ENCODE data around the gene MORN3. TPM values are rescaled to one million over a fixed set of nuclear protein-coding genes. Genes with fewer than 3 reads are reported as not detected.

The MORN3 gene
- total and polyA plus RNA-seq, 2 of the 8 experiments (the other 6 are each of a cell fraction or from before 2014, with no cell fraction given) = 0.39 to 0.93 TPM

DNA sequence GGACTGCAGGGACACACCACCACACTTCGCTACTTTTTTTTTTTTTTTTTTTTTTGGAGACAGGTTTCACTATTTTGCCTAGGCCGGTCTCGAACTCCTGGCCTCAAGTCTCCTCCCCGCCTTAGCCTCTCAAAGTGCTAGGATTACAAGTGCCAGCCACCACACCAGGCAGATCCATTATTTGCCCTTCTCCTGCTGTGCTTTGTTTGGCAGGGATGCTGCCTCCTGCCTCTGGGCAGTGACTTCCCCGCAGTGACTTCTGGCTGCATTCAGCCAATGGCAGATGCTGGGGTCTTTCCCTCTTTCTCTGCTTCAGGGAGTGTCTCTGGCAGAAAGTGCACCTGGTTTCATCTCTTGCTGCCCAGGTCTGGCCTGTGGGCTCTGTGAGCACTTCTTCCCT, 6.7 kb upstream of the MORN3 start:
- DNase-seq (ENCODE audit: low read depth in 1 of 2, low spot score in 2 of 2) (no peak), FAIRE-seq (no peak)
- H3K9ac ChIP-seq (replicated peaks in 1 of 4; ENCODE audit: extremely low read depth in 1 of 4, low read depth in 3 of 4, low read length in 3 of 4) = no peak overlapping the region
- no peak overlapping the region for H2BK120ac ChIP-seq (replicated peaks; ENCODE audit: low read depth, low read length)
- WGBS, 2 experiments (ENCODE audit: extremely low coverage in 1 of 2, insufficient coverage in 1 of 2, insufficient read length in 1 of 2, insufficient replicate concordance in 2 of 2, low coverage in 1 of 2, low lambda C conversion rate in 2 of 2, missing lambda C conversion rate in 1 of 2) = 86% methylated on average over 4 of the region's 5 CpGs; no CpG with 5 or more reads in 1 of the 2 experiments
- no peak overlapping the region for H3K4me2 ChIP-seq (ENCODE audit: insufficient read depth in 1 of 2, low read depth in 2 of 2, low read length in 2 of 2)
- no peak overlapping the region for H2AFZ ChIP-seq (ENCODE audit: low read length)
- no peaks in the 10 kb centered on the region for H3K27me3 ChIP-seq (replicated peaks in 1 of 4; ENCODE audit: control insufficient read depth in 3 of 4, extremely low read depth in 1 of 4, insufficient read depth in 3 of 4, low read length in 3 of 4)
- CTCF ChIA-PET (ENCODE audit: partially characterized antibody) = interaction anchor here (0.8 to 1.2 kb wide), 2 partner anchors 10 to 23 kb away, joined by 3 read pairs; no protein-coding TSS in a partner anchor
- peak overlapping the region; percentile 12; the same call in 1 of the 2 replicates for H4K8ac ChIP-seq (ENCODE audit: extremely low read depth, insufficient read depth, low read length)
- no peak overlapping the region for H3K4me3 ChIP-seq (ENCODE audit: extremely low read depth in 1 of 4, insufficient read depth in 2 of 4, low read depth in 3 of 4, low read length in 4 of 4)
- no peaks in the 10 kb centered on the region for H4K20me1 ChIP-seq (replicated peaks in 1 of 2; ENCODE audit: control insufficient read depth in 1 of 2, insufficient read depth in 2 of 2, low read length in 2 of 2)
- no peak overlapping the region for H2AK5ac ChIP-seq (ENCODE audit: low read depth, low read length)
- H2BK20ac ChIP-seq (ENCODE audit: low read length) = no peak overlapping the region
- no peaks in the 10 kb centered on the region for H3K79me2 ChIP-seq (ENCODE audit: control insufficient read depth in 1 of 2, insufficient read depth in 2 of 2, low read length in 2 of 2)
- no peak overlapping the region for H3K4ac ChIP-seq (replicated peaks; ENCODE audit: insufficient read length, low read depth, low read length)
- 0 out of 2 replicates have a peak overlapping the region, but pooled peaks have one; percentile 72 for H2BK15ac ChIP-seq (ENCODE audit: low read length)
- no peaks in the 10 kb centered on the region for H3K9me3 ChIP-seq (ENCODE audit: insufficient read depth in 2 of 2, low read depth in 1 of 2, low read length in 1 of 2)
- H4K91ac ChIP-seq (replicated peaks; ENCODE audit: insufficient read length, low read length) = no peak overlapping the region
- no peak overlapping the region for H3K18ac ChIP-seq (ENCODE audit: extremely low read depth, low read length)
- no peaks in the 10 kb centered on the region; the same call in 1 of the 2 replicates for H3K23me2 ChIP-seq (ENCODE audit: low read depth, low read length)
- no peak overlapping the region for H3K23ac ChIP-seq (ENCODE audit: insufficient read length)
- TF ChIP-seq EGR1 (IDR thresholded peaks at IDR 0.05; ENCODE audit: borderline replicate concordance, low read depth, low read length) = no peak
- peak; percentile 42; the same call in 1 of the 2 replicates for TF ChIP-seq KDM1A (IDR thresholded peaks at IDR 0.05; ENCODE audit: borderline replicate concordance, low read length)
- no peak for TF ChIP-seq CEBPB (IDR thresholded peaks at IDR 0.05; ENCODE audit: low read depth, low read length)
- no peak for TF ChIP-seq CTBP2 (IDR thresholded peaks at IDR 0.05; ENCODE audit: borderline replicate concordance, insufficient read depth, insufficient read length, low read length)
- TF ChIP-seq, protein P1, sequence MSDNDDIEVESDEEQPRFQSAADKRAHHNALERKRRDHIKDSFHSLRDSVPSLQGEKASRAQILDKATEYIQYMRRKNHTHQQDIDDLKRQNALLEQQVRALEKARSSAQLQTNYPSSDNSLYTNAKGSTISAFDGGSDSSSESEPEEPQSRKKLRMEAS (IDR thresholded peaks at IDR 0.05) = no peak
- no peak for TF ChIP-seq BACH1 (IDR thresholded peaks at IDR 0.05; ENCODE audit: low read length)
- no peak for TF ChIP-seq RNF2 (IDR thresholded peaks at IDR 0.05; ENCODE audit: borderline replicate concordance, low read depth, low read length, missing control alignments, poor library complexity, severe bottlenecking)
- peak overlapping the region; percentile 43; the same call in 1 of the 2 replicates for H2BK12ac ChIP-seq (ENCODE audit: low read depth, low read length)
- no peak overlapping the region for H4K5ac ChIP-seq (ENCODE audit: insufficient read length, low read depth, low read length)
- no peaks in the 10 kb centered on the region for H3K79me1 ChIP-seq (ENCODE audit: low read depth, low read length)
- no peak overlapping the region for H3K14ac ChIP-seq (ENCODE audit: insufficient read length)
- POLR2A ChIA-PET (ENCODE audit: partially characterized antibody) = interaction anchor here (2.7 kb wide), 1 partner anchor 16 kb away, joined by 12 read pairs; no protein-coding TSS in a partner anchor
- H3K4me1 ChIP-seq (replicated peaks in 1 of 4; ENCODE audit: control insufficient read depth in 3 of 4, insufficient read depth in 4 of 4, low read length in 3 of 4) = peaks cover 0 to 16% (median 5%) of the 10 kb centered on the region in 4 experiments; a peak in 6 of 7 replicates
- no peak overlapping the region for H3K56ac ChIP-seq (replicated peaks; ENCODE audit: insufficient read length, low read depth, low read length)
- no peak overlapping the region for H3K27ac ChIP-seq (ENCODE audit: low read depth, low read length)
- no peaks in the 10 kb centered on the region for H3K36me3 ChIP-seq (ENCODE audit: control insufficient read depth in 2 of 4, insufficient read depth in 4 of 4, low read length in 3 of 4)
- no peak overlapping the region for H2BK5ac ChIP-seq (ENCODE audit: low read depth, low read length)

Data from H1 (cell line).